DOHH2 (cell line): Measurements from ENCODE around the gene KLK15.

ENCODE experiments used
- H3F3A ChIP-seq: fragments of 200-600 bp; sonication (generic), shearing (Covaris generic); 2 replicates; pipeline ENCODE4 v1.6.0; 2016; ENCODE audit warnings: antibody characterized with exemption, mild to moderate bottlenecking; ENCODE audit not compliant: control insufficient read depth, insufficient read depth
- H3K27ac ChIP-seq: fragments of 200-600 bp; sonication (generic); 2 replicates; pipeline ENCODE4 v1.5.1; 2014; ENCODE audit warnings: low read depth, mild to moderate bottlenecking, low read length, moderate library complexity
- H3K27me3 ChIP-seq: fragments of 200-600 bp; sonication (generic); 2 replicates; pipeline ENCODE4 v1.6.1; 2014; ENCODE audit warnings: mild to moderate bottlenecking, low read length, mixed read lengths; ENCODE audit not compliant: control insufficient read depth
- H3K36me3 ChIP-seq: fragments of 200-600 bp; sonication (generic); 2 replicates; pipeline ENCODE4 v1.6.1; 2014; ENCODE audit warnings: mild to moderate bottlenecking, low read length, moderate library complexity, mixed read lengths; ENCODE audit not compliant: control insufficient read depth
- H3K4me1 ChIP-seq: fragments of 200-600 bp; sonication (generic); 2 replicates; pipeline ENCODE4 v1.6.1; 2014; ENCODE audit warnings: mild to moderate bottlenecking, low read length, mixed read lengths; ENCODE audit not compliant: control insufficient read depth
- H3K4me2 ChIP-seq: fragments of 200-600 bp; sonication (generic); 2 replicates; pipeline ENCODE4 v1.6.0; 2014; ENCODE audit warnings: mild to moderate bottlenecking, low read length, moderate library complexity
- H3K4me3 ChIP-seq: fragments of 200-600 bp; sonication (generic); 2 replicates; pipeline ENCODE4 v1.5.1; 2014; ENCODE audit warnings: mild to moderate bottlenecking, low read length, mixed read lengths
- H3K79me2 ChIP-seq: fragments of 200-600 bp; sonication (generic); 2 replicates; pipeline ENCODE4 v1.6.1; 2014; ENCODE audit warnings: mild to moderate bottlenecking, low read length, mixed read lengths; ENCODE audit not compliant: control insufficient read depth
- H3K9me2 ChIP-seq: fragments of 200-600 bp; sonication (generic); replicated peaks from 2 replicates; pipeline ENCODE4 v1.6.1; 2014; ENCODE audit warnings: mild to moderate bottlenecking, low read length, mixed read lengths; ENCODE audit not compliant: control insufficient read depth
- H3K9me3 ChIP-seq: fragments of 200-600 bp; sonication (generic); 2 replicates; pipeline ENCODE4 v1.6.1; 2014; ENCODE audit warnings: antibody characterized with exemption, low read length, mixed read lengths; ENCODE audit not compliant: control insufficient read depth, insufficient read depth
- H4K20me1 ChIP-seq: fragments of 200-600 bp; sonication (generic); 2 replicates; pipeline ENCODE4 v1.6.0; 2014; ENCODE audit warnings: low read depth, mild to moderate bottlenecking, antibody characterized with exemption, low read length, moderate library complexity; ENCODE audit not compliant: control insufficient read depth, insufficient read depth
- CTCF ChIP-seq: fragments of 200-600 bp; sonication (generic); IDR thresholded peaks from one replicate; pipeline ENCODE4 v1.5.1; 2014; ENCODE audit warnings: antibody characterized with exemption, mild to moderate bottlenecking, low read depth, low read length; ENCODE audit not compliant: poor library complexity, severe bottlenecking
- EZH2phosphoT487 ChIP-seq: fragments of 200-600 bp; sonication (generic); IDR thresholded peaks from 2 replicates; pipeline ENCODE4 v1.6.1; 2017; ENCODE audit warnings: borderline replicate concordance, mild to moderate bottlenecking, antibody characterized with exemption, low read length, moderate library complexity, mixed read lengths

KLK15 gene

GRCh38 chr19:50820086-50820485 lies 13.3 kb downstream of the KLK15 start:
- H3K79me2 ChIP-seq, result no peaks in the 10 kb centered on the region
- H3K27ac ChIP-seq, result peak overlapping the region; percentile 74
- peaks cover 18% of the 10 kb centered on the region for H3K27me3 ChIP-seq
- no peaks in the 10 kb centered on the region for H4K20me1 ChIP-seq
- no peaks in the 10 kb centered on the region for H3K36me3 ChIP-seq
- TF ChIP-seq CTCF (no peak), EZH2phosphoT487 (no peak)
- H3K4me1 ChIP-seq, result peaks cover 53% of the 10 kb centered on the region
- H3K9me2 ChIP-seq, result no peaks in the 10 kb centered on the region
- H3K9me3 ChIP-seq, result no peaks in the 10 kb centered on the region
- H3K4me2 ChIP-seq, result peak overlapping the region; percentile 93
- peaks cover 4% of the 10 kb centered on the region; the same call in 1 of the 2 replicates for H3F3A ChIP-seq
- peak overlapping the region; percentile 85 for H3K4me3 ChIP-seq

GRCh38 chr19:50819636-50820035 lies 13.7 kb downstream of the KLK15 start:
- Histone ChIP-seq H3K9me2 (no peaks in the 10 kb centered on the region), H3K79me2 (no peaks in the 10 kb centered on the region), H3K4me2 (peak overlapping the region; percentile 93), H3K4me1 (peaks cover 53% of the 10 kb centered on the region), H3K36me3 (no peaks in the 10 kb centered on the region), H3K27me3 (peaks cover 19% of the 10 kb centered on the region), H4K20me1 (no peaks in the 10 kb centered on the region), H3K27ac (peak overlapping the region; percentile 74), H3K9me3 (no peaks in the 10 kb centered on the region), H3K4me3 (peak overlapping the region; percentile 85), H3F3A (peaks cover 4% of the 10 kb centered on the region; the same call in 1 of the 2 replicates)
- TF ChIP-seq CTCF (no peak), EZH2phosphoT487 (no peak)

- no peaks in the 10 kb centered on the region for H4K20me1 ChIP-seq
- H3K4me1 ChIP-seq, result peaks cover 53% of the 10 kb centered on the region
- H3K9me2 ChIP-seq, result no peaks in the 10 kb centered on the region
- H3K36me3 ChIP-seq, result no peaks in the 10 kb centered on the region
- peak overlapping the region; percentile 93 for H3K4me2 ChIP-seq
- peaks cover 4% of the 10 kb centered on the region; the same call in 1 of the 2 replicates for H3F3A ChIP-seq
- H3K4me3 ChIP-seq, result peak overlapping the region; percentile 85
- H3K79me2 ChIP-seq, result no peaks in the 10 kb centered on the region
- TF ChIP-seq EZH2phosphoT487, result no peak
- no peak for TF ChIP-seq CTCF
- H3K9me3 ChIP-seq, result no peaks in the 10 kb centered on the region
- no peak overlapping the region for H3K27ac ChIP-seq
- peaks cover 17% of the 10 kb centered on the region for H3K27me3 ChIP-seq
Measured at GRCh38 chr19:50818859-50819472, 14.4 kb downstream of the KLK15 start.
